ENCODE measurements around the gene RBSN. TPM values are rescaled to one million over a fixed set of nuclear protein-coding genes. Genes with fewer than 3 reads are reported as not detected.

Gene RBSN
- total and polyA plus RNA-seq, 2 donors, result 8.0 to 8.7 TPM

DNA sequence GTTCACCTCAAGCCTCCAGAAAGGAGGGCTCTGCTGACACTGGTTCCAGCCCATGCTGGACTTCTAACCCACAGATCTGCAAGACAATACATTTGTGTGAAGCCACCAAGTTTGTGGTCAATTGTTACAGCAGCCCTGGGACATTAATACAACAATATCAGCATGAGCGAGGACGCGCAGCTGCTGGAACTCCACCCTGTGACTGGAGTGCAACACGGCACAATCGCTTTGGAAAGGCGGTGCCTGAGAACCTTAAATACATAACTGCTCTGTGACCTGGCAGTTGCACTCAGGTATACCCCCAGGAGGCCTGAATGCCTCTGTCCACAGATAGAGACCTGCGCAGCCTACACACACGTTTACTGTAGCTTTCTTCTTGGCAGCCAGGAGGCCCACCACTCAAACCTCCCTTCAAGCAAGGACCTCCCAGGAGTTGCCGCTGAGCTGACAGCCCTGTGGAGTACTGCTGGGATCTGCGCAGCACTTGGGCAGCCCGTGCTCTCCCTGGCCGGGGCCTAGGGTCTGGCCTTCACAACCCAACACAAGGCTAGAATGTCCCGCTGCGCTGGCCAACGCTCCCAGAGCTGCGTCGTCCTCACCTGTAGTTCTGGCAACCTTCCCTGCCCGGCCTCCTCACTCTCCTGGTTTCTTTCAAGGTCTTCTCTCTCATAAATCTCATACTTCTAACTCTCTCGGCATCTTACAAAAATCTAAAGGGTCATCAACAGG lies 42.1 kb downstream of the RBSN start:
- no peak overlapping the region for H3K4me3 ChIP-seq (ENCODE audit: low read length in 2 of 2)
- peaks cover 26 to 49% of the 10 kb centered on the region in 2 donors for H3K36me3 ChIP-seq (ENCODE audit: control insufficient read depth in 2 of 2, insufficient read depth in 2 of 2, low read length in 1 of 2)
- H3K4me1 ChIP-seq (ENCODE audit: control insufficient read depth in 2 of 2, insufficient read depth in 2 of 2, low read length in 2 of 2), result no peaks in the 10 kb centered on the region
- H3K9me3 ChIP-seq (ENCODE audit: control insufficient read depth in 2 of 2, insufficient read depth in 1 of 2, low read length in 1 of 2), result no peaks in the 10 kb centered on the region
- no peaks in the 10 kb centered on the region for H3K27me3 ChIP-seq (ENCODE audit: control insufficient read depth in 2 of 2, insufficient read depth in 1 of 2, low read length in 1 of 2)
- no peak for DNase-seq (ENCODE audit: low read depth in 6 of 9, low spot score in 9 of 9)
- 98% methylated on average over 19 of the region's 19 CpGs for WGBS
- no peak overlapping the region for H3K27ac ChIP-seq (ENCODE audit: low read depth in 1 of 2, low read length in 1 of 2)

DNA sequence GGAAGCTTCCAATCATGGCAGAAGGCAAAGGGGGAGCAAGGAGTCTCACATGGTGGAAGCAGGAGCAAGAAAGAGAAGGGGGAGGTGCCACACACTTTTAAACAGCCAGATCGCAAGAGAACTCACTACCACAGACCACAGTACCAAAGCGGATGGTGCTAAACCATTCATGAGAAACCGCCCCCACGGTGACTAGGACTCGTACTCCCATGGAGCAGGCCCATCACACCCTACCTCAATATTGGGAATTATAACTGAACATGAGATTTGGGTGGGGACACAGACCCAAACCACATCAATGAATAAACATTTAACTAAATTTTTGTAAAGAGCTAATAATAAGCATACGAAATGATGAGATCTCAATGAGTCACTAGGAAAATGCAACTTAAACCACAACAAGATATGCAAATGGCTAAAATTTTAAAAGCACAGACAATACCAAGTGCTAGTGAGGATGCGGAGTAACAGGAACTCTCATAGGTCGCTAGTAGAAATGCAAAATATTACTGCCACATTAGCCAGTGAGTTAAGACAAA lies 43.9 kb downstream of the RBSN start:
- H3K4me1 ChIP-seq (ENCODE audit: control insufficient read depth in 2 of 2, insufficient read depth in 2 of 2, low read length in 2 of 2), result no peaks in the 10 kb centered on the region
- no peak overlapping the region for H3K27ac ChIP-seq (ENCODE audit: low read depth in 1 of 2, low read length in 1 of 2)
- H3K4me3 ChIP-seq (ENCODE audit: low read length in 2 of 2), result no peak overlapping the region
- DNase-seq (ENCODE audit: low read depth in 6 of 9, low spot score in 9 of 9), result no peak
- peaks cover 35 to 60% of the 10 kb centered on the region in 2 donors for H3K36me3 ChIP-seq (ENCODE audit: control insufficient read depth in 2 of 2, insufficient read depth in 2 of 2, low read length in 1 of 2)
- H3K9me3 ChIP-seq (ENCODE audit: control insufficient read depth in 2 of 2, insufficient read depth in 1 of 2, low read length in 1 of 2), result no peaks in the 10 kb centered on the region
- 96% methylated on average over 8 of the region's 8 CpGs for WGBS
- H3K27me3 ChIP-seq (ENCODE audit: control insufficient read depth in 2 of 2, insufficient read depth in 1 of 2, low read length in 1 of 2), result no peaks in the 10 kb centered on the region

DNA sequence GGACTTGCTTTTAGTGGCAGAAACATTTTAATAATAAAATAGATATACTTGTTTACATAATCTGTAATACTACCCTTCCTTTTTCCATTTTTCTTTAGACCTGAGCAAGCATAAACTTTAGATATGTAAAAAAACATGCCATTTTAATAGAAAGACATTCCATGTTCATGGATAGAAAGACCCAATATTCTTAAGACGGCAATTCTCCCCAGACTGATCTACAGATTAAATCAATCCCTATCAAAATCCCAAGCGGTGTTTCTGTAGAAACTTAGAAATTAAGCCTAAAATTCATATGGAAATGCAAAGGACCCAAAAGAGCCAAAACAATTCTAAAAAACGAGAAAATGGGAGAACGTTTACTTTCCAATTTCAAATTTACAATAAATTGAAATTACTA lies 45.4 kb downstream of the RBSN start:
- Histone ChIP-seq H3K9me3 (ENCODE audit: control insufficient read depth in 2 of 2, insufficient read depth in 1 of 2, low read length in 1 of 2) (no peaks in the 10 kb centered on the region), H3K27me3 (ENCODE audit: control insufficient read depth in 2 of 2, insufficient read depth in 1 of 2, low read length in 1 of 2) (no peaks in the 10 kb centered on the region), H3K4me1 (ENCODE audit: control insufficient read depth in 2 of 2, insufficient read depth in 2 of 2, low read length in 2 of 2) (no peaks in the 10 kb centered on the region), H3K36me3 (ENCODE audit: control insufficient read depth in 2 of 2, insufficient read depth in 2 of 2, low read length in 1 of 2) (peaks cover 37 to 65% of the 10 kb centered on the region in 2 donors), H3K4me3 (ENCODE audit: low read length in 2 of 2) (no peak overlapping the region), H3K27ac (ENCODE audit: low read depth in 1 of 2, low read length in 1 of 2) (no peak overlapping the region)
- no peak for DNase-seq (ENCODE audit: low read depth in 6 of 9, low spot score in 9 of 9)
- WGBS, result 99% methylated on average over 4 of the region's 4 CpGs

DNA sequence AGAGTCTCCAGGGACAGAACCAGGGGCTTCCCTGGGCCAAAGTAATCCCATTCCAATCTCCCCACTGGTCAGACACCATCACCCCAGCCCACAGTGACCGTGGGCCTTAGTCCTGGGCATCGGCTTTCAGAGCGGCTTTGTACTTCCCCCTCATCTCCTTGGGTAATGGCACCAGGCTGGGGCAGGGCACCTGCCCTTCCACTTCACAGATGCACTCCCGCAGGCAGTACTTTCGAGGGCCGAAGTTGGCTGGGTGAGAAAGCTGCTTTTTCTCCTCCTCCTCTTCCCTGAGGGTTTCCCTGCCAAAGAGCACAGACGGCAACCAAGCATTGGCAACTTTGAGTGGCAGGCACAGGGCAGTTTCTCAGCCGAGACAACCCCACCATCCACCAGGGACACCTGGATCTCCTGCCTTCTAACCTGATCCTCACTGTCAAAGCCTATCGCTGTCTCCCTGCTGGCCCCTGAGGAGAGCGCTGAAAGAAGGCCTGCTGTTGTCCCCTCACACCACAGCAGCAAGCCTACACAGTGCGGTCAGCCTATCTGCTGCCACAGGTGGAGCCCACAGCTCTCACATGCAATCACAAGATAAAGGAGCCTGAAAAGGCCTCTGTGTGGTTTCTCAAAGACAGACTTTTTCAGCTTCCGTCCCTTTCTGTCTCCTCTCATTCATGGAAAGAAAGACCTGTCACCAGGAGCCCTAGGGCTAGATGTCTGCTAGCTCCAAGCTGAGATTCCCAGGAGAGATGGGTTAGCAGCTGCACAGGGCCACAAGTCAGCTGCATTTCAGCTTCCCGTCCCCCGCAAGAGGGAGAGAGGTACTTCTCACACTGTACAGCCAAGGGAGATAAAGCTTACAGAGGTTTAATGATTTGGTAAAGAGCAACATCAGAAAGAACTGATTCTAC lies 46.4 kb downstream of the RBSN start:
- Histone ChIP-seq H3K27me3 (ENCODE audit: control insufficient read depth in 2 of 2, insufficient read depth in 1 of 2, low read length in 1 of 2) (no peaks in the 10 kb centered on the region), H3K4me3 (ENCODE audit: low read length in 2 of 2) (no peak overlapping the region), H3K4me1 (ENCODE audit: control insufficient read depth in 2 of 2, insufficient read depth in 2 of 2, low read length in 2 of 2) (no peaks in the 10 kb centered on the region), H3K36me3 (ENCODE audit: control insufficient read depth in 2 of 2, insufficient read depth in 2 of 2, low read length in 1 of 2) (peaks cover 38 to 67% of the 10 kb centered on the region in 2 donors), H3K9me3 (ENCODE audit: control insufficient read depth in 2 of 2, insufficient read depth in 1 of 2, low read length in 1 of 2) (no peaks in the 10 kb centered on the region), H3K27ac (ENCODE audit: low read depth in 1 of 2, low read length in 1 of 2) (no peak overlapping the region)
- DNase-seq (ENCODE audit: low read depth in 6 of 9, low spot score in 9 of 9), result no peak
- WGBS, result 98% methylated on average over 14 of the region's 14 CpGs

DNA sequence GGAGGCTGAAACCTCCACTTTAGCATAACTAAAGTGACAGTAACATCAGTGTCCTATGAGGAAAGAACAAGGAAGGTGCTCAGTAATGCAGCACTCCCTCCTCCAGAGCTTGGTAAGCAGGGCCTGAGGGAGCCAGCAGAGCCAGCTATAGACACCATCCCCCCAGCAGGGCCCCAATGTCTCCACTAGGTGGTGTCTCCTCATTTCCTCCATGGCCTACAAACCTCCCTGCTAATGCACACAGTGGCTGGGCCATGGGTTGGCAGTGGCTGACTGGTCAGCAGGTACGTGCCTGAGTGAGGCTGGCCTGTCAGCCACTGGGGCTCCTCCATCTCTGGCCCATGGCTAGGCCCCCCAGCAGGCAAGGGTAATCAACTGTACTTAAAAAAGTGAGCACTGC lies 47.4 kb downstream of the RBSN start:
- Histone ChIP-seq H3K36me3 (ENCODE audit: control insufficient read depth in 2 of 2, insufficient read depth in 2 of 2, low read length in 1 of 2) (peaks cover 42 to 70% of the 10 kb centered on the region in 2 donors), H3K4me1 (ENCODE audit: control insufficient read depth in 2 of 2, insufficient read depth in 2 of 2, low read length in 2 of 2) (no peaks in the 10 kb centered on the region), H3K27ac (ENCODE audit: low read depth in 1 of 2, low read length in 1 of 2) (no peak overlapping the region), H3K9me3 (ENCODE audit: control insufficient read depth in 2 of 2, insufficient read depth in 1 of 2, low read length in 1 of 2) (no peaks in the 10 kb centered on the region), H3K27me3 (ENCODE audit: control insufficient read depth in 2 of 2, insufficient read depth in 1 of 2, low read length in 1 of 2) (no peaks in the 10 kb centered on the region), H3K4me3 (ENCODE audit: low read length in 2 of 2) (no peak overlapping the region)
- WGBS, result 91% methylated on average over 1 of the region's 1 CpG
- DNase-seq (ENCODE audit: low read depth in 6 of 9, low spot score in 9 of 9), result peak in 4 of 9 donors; percentile 15 to 51 (median 34)

DNA sequence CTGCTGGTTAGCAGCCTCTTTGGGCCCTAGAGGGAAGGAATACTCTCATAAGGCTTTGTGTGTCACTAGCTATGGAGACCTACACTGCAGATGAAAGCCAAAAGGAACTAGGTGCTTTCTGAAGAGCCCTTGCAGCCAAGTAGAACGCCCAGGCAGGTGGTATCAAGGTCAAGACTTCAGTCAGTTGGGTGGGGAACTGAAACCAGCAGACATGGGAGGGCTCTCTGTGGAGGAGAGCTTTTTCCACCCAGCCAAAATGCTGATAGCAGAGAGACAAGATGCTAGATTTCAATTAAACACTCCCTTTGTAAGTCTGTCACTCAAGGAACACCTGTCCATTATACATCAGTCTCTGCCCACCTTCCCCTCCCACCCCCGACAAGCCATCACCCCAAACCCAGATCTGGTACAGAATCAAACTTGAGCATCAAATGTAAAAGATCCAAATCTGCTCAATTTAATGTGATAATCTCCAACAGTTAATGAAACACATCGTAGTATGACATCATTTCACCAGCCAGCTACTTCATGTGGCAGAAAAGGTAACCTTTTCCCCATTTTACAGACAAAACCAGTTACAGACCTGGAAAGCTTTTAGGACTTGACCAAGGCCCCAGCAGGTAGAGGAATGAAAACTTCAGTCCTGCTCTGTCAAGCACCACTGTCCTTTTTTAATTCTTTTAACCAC lies 48.4 kb downstream of the RBSN start:
- no peaks in the 10 kb centered on the region for H3K4me1 ChIP-seq (ENCODE audit: control insufficient read depth in 2 of 2, insufficient read depth in 2 of 2, low read length in 2 of 2)
- DNase-seq (ENCODE audit: low read depth in 6 of 9, low spot score in 9 of 9), result peak in 1 of 9 donors; percentile 16
- H3K27ac ChIP-seq (ENCODE audit: low read depth in 1 of 2, low read length in 1 of 2), result no peak overlapping the region
- H3K9me3 ChIP-seq (ENCODE audit: control insufficient read depth in 2 of 2, insufficient read depth in 1 of 2, low read length in 1 of 2), result no peaks in the 10 kb centered on the region
- no peaks in the 10 kb centered on the region for H3K27me3 ChIP-seq (ENCODE audit: control insufficient read depth in 2 of 2, insufficient read depth in 1 of 2, low read length in 1 of 2)
- peaks cover 50 to 74% of the 10 kb centered on the region in 2 donors for H3K36me3 ChIP-seq (ENCODE audit: control insufficient read depth in 2 of 2, insufficient read depth in 2 of 2, low read length in 1 of 2)
- no peak overlapping the region for H3K4me3 ChIP-seq (ENCODE audit: low read length in 2 of 2)
- 95% methylated on average over 3 of the region's 3 CpGs for WGBS

DNA sequence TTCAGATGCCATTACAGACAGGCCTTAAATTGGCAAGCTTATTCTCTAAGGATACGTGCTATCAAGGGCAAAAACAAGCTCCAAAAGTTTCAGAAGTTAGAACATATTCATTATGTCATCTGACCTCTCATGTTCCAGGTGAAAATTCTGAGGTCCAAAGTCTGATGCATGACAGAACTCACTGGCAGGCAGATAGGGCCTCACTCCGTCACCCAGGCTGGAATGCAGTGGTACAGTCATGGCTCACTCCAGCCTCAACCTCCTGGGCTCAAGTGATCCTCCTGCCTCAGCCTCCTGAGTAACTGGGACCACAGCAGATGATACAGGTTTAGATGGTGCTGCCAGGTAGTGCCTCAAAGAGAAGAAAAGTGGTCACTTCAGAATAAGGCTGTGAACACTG lies 49.4 kb downstream of the RBSN start:
- peaks cover 58 to 79% of the 10 kb centered on the region in 2 donors for H3K36me3 ChIP-seq (ENCODE audit: control insufficient read depth in 2 of 2, insufficient read depth in 2 of 2, low read length in 1 of 2)
- H3K27ac ChIP-seq (ENCODE audit: low read depth in 1 of 2, low read length in 1 of 2), result no peak overlapping the region
- H3K4me3 ChIP-seq (ENCODE audit: low read length in 2 of 2), result no peak overlapping the region
- H3K27me3 ChIP-seq (ENCODE audit: control insufficient read depth in 2 of 2, insufficient read depth in 1 of 2, low read length in 1 of 2), result no peaks in the 10 kb centered on the region
- no peaks in the 10 kb centered on the region for H3K9me3 ChIP-seq (ENCODE audit: control insufficient read depth in 2 of 2, insufficient read depth in 1 of 2, low read length in 1 of 2)
- WGBS, result 98% methylated on average over 2 of the region's 2 CpGs
- H3K4me1 ChIP-seq (ENCODE audit: control insufficient read depth in 2 of 2, insufficient read depth in 2 of 2, low read length in 2 of 2), result no peaks in the 10 kb centered on the region
- no peak for DNase-seq (ENCODE audit: low read depth in 6 of 9, low spot score in 9 of 9)

DNA sequence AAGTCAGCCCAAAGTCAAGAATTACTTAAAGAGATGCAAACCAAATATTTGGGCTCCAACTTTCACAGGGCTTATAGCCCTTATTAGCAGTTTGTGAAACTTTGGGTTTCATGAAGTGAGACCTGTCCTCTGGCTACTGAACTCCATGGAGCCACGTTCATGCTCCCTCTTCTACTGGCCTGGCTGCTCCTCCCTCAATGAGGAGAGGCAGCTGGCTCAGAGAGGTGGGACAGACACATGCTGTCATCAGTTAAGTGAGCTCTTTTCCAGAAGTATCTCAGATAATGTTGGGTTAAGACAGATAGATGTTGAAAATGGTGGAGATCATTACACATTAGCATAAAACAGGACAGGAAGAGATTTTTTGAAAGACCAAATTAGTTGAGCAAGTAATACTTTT lies 53.3 kb downstream of the RBSN start:
- Histone ChIP-seq H3K4me3 (ENCODE audit: low read length in 2 of 2) (no peak overlapping the region), H3K9me3 (ENCODE audit: control insufficient read depth in 2 of 2, insufficient read depth in 1 of 2, low read length in 1 of 2) (no peaks in the 10 kb centered on the region), H3K27ac (ENCODE audit: low read depth in 1 of 2, low read length in 1 of 2) (no peak overlapping the region), H3K36me3 (ENCODE audit: control insufficient read depth in 2 of 2, insufficient read depth in 2 of 2, low read length in 1 of 2) (peaks cover 65 to 94% of the 10 kb centered on the region in 2 donors), H3K4me1 (ENCODE audit: control insufficient read depth in 2 of 2, insufficient read depth in 2 of 2, low read length in 2 of 2) (no peaks in the 10 kb centered on the region), H3K27me3 (ENCODE audit: control insufficient read depth in 2 of 2, insufficient read depth in 1 of 2, low read length in 1 of 2) (no peaks in the 10 kb centered on the region)
- no peak for DNase-seq (ENCODE audit: low read depth in 6 of 9, low spot score in 9 of 9)
- 98% methylated on average over 1 of the region's 1 CpG for WGBS
